A549 (cell line): ENCODE measurements around the gene CMTM3.

Experiments
- CTCF ChIP-seq: fragments of >200 bp; sonication (Bioruptor Twin); formaldehyde crosslinking; IDR thresholded peaks from 3 replicates; pipeline ENCODE4 v1.5.1; 2016
- MAFK ChIP-seq: fragments of 450-650 bp; IDR thresholded peaks from 2 replicates; pipeline ENCODE4 v1.6.1; 2014; ENCODE audit not compliant: partially characterized antibody
- PBX3 ChIP-seq: IDR thresholded peaks from 2 replicates; pipeline ENCODE4 v1.6.1; 2012
- POLR2A ChIP-seq: IDR thresholded peaks from 2 replicates; pipeline ENCODE4 v1.6.1; 2012; ENCODE audit warnings: mild to moderate bottlenecking, low read length
- SREBF2 ChIP-seq: fragments of 450-650 bp; IDR thresholded peaks from 2 replicates; pipeline ENCODE4 v1.6.1; 2014; ENCODE audit warnings: mild to moderate bottlenecking, moderate library complexity
- ZSCAN20 ChIP-seq: fragments of 250-450 bp; sonication (Bioruptor Pico); IDR thresholded peaks from 2 replicates; pipeline ENCODE4 v1.8.0; 2022; ENCODE audit warnings: mild to moderate bottlenecking, moderate library complexity

- TF ChIP-seq SREBF2: no peak
- TF ChIP-seq POLR2A: no peak
- TF ChIP-seq ZSCAN20: no peak
- no peak for TF ChIP-seq MAFK
- no peak for TF ChIP-seq CTCF
- TF ChIP-seq PBX3: no peak
These were observed 9.8 kb downstream of the CMTM3 start for GRCh38 chr16:66614161-66614802.
